GM23248 (cell line): Measurements from ENCODE around the gene BCL6B. TPM values are rescaled to one million over a fixed set of nuclear protein-coding genes. Genes with fewer than 3 reads are reported as not detected.
A peak's percentile ranks its signal among the peaks of the same experiment; 100 is the strongest.

Experiments
- DNase-seq: peaks from one replicate; pipeline ENCODE4 v3.0.0-alpha.2; 2015
- H2AFZ ChIP-seq: fragments of 200-600 bp; sonication (generic); 2 replicates; pipeline ENCODE4 v1.6.1; 2016; ENCODE audit warnings: antibody characterized with exemption
- H3F3A ChIP-seq: fragments of 200-600 bp; sonication (generic); 2 replicates; pipeline ENCODE4 v1.6.1; 2016; ENCODE audit warnings: mild to moderate bottlenecking, antibody characterized with exemption, mixed run types; ENCODE audit not compliant: insufficient read depth
- H3K27ac ChIP-seq: fragments of 200-600 bp; sonication (generic); 2 replicates; pipeline ENCODE4 v1.5.1; 2016; ENCODE audit warnings: mild to moderate bottlenecking
- H3K27me3 ChIP-seq: fragments of 200-600 bp; sonication (generic); replicated peaks from 2 replicates; pipeline ENCODE4 v1.6.1; 2016; ENCODE audit warnings: mild to moderate bottlenecking; ENCODE audit not compliant: insufficient read depth
- H3K36me3 ChIP-seq: fragments of 200-600 bp; sonication (generic); 2 replicates; pipeline ENCODE4 v1.6.1; 2016; ENCODE audit warnings: low read depth, mild to moderate bottlenecking
- H3K4me1 ChIP-seq: fragments of 200-600 bp; sonication (generic); 2 replicates; pipeline ENCODE4 v1.6.1; 2016; ENCODE audit warnings: mild to moderate bottlenecking; ENCODE audit not compliant: insufficient read depth
- H3K4me2 ChIP-seq: fragments of 200-600 bp; sonication (generic); one replicate; pipeline ENCODE4 v1.6.1; 2016; ENCODE audit warnings: mild to moderate bottlenecking; ENCODE audit not compliant: unreplicated experiment
- H3K4me3 ChIP-seq: fragments of 200-600 bp; sonication (generic); 2 replicates; pipeline ENCODE4 v1.5.1; 2016; ENCODE audit warnings: mild to moderate bottlenecking
- H3K79me2 ChIP-seq: fragments of 200-600 bp; sonication (generic); 2 replicates; pipeline ENCODE4 v1.6.1; 2016; ENCODE audit warnings: mild to moderate bottlenecking; ENCODE audit not compliant: insufficient read depth
- H3K9ac ChIP-seq: fragments of 200-600 bp; sonication (generic); 2 replicates; pipeline ENCODE4 v1.6.1; 2016; ENCODE audit warnings: mild to moderate bottlenecking
- H3K9me2 ChIP-seq: fragments of 200-600 bp; sonication (generic); 2 replicates; pipeline ENCODE4 v1.6.1; 2016; ENCODE audit warnings: mixed run types, mild to moderate bottlenecking, moderate library complexity; ENCODE audit not compliant: insufficient read depth
- H3K9me3 ChIP-seq: fragments of 200-600 bp; sonication (generic); one replicate; pipeline ENCODE4 v1.6.1; 2017; ENCODE audit warnings: low read depth
- H4K20me1 ChIP-seq: fragments of 200-600 bp; sonication (generic); 2 replicates; pipeline ENCODE4 v1.6.0; 2016; ENCODE audit not compliant: insufficient read depth
- EZH2 ChIP-seq: fragments of 200-600 bp; sonication (generic); IDR thresholded peaks from 2 replicates; pipeline ENCODE4 v1.6.1; 2018; ENCODE audit warnings: antibody characterized with exemption, mild to moderate bottlenecking; ENCODE audit not compliant: insufficient read depth, poor library complexity, severe bottlenecking
- EZH2phosphoT487 ChIP-seq: fragments of 200-600 bp; sonication (generic); IDR thresholded peaks from 2 replicates; pipeline ENCODE4 v1.6.1; 2018; ENCODE audit warnings: antibody characterized with exemption, moderate library complexity, mild to moderate bottlenecking, low read depth; ENCODE audit not compliant: insufficient read depth
- WGBS, 2 experiments: methylation state at CpG; one replicate each; pipeline ENCODE4 v1.1.6; 2015 to 2017; ENCODE audit warnings: low lambda C conversion rate in 2 of 2, low coverage in 1 of 2; ENCODE audit errors: missing lambda C conversion rate in 2 of 2; 5-methylcytosine and 5-hydroxymethylcytosine counted together
- in situ Hi-C: fragments of 300-500 bp; cut with MboI; formaldehyde crosslinking; loops from 2 replicates; pipeline ENCODE4 v1.15.0; 2020
- polyA plus RNA-seq: library from polyadenylated mRNA; unstranded; fragments of >200 nt; fragmentation: Nextera tagmentation; extraction: Ambion mirVana; gene quantifications from 2 replicates; pipeline ENCODE4 v1.2.1, GENCODE V29; 2016
- total RNA-seq: library from RNA; depleted of rRNA; stranded (reverse); fragments of >200 nt; shearing (Covaris generic); gene quantifications from 2 replicates; pipeline ENCODE4 v1.2.3, GENCODE V29; 2014

The BCL6B gene
- total and polyA plus RNA-seq, 2 experiments from 2014 or later, result not detected

DNA sequence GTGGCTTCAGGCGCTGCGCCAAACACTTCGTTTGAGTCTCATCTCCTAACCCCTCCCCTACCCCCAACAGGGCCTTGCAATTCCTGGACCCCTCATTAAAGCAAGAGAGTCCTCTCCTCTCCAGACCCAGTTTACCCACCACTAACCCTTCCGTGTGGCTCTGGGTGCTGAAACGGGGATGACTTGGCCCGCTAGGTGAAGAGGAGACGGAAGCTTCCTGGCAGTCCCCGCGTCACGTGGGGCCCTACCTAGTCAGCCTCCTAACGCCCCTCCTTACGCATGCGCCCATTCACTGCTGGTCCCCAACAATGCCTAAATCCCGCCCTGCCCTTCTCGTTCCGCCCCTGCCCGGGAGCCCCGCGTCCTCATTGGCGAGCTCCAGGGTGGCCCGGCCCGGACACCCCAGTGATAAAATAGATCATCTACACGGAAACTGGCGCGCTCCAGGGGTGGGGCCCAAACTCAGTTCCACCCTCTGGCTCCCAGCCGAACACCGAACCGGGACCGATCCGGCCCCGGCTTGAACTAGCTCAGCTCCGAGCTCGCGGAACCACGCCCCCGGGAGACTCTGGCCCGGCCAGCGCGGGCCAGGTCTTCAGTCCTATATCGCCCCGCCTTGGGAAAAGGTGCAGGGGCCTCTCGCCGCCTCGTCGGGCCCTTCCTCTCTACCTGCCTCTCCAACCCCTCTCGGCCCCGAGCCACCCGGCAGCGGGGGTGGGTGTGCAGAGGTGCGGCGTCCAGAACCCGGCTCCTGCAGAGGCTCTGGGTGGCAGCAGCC is 12.9 kb downstream of the BCL6B start, which contains the start of gene SLC16A13:
TSS of gene SLC16A13 (plus strand) at position 425 of the 778 bp plus-strand sequence. CDS start 368 bp downstream, outside the sequence.
- Histone ChIP-seq H3F3A (0 out of 2 replicates have a peak, but pooled peaks cover 3% of the 10 kb centered on the region), H3K9ac (peak within 1 kb of the TSS; percentile 78), H3K9me2 (no peaks in the 10 kb centered on the region), H3K27me3 (no peaks in the 10 kb centered on the region), H4K20me1 (no peaks in the 10 kb centered on the region), H3K79me2 (no peaks in the 10 kb centered on the region), H2AFZ (peak within 1 kb of the TSS; percentile 98), H3K4me1 (0 out of 2 replicates have a peak, but pooled peaks cover 7% of the 10 kb centered on the region), H3K4me3 (peak within 1 kb of the TSS; percentile 78), H3K4me2 (peak within 1 kb of the TSS; percentile 91), H3K36me3 (no peaks in the 10 kb centered on the region), H3K9me3 (no peaks in the 10 kb centered on the region), H3K27ac (peak within 1 kb of the TSS; percentile 46)
- DNase-seq, result peak; percentile 97
- in situ Hi-C loops, result no loop called here
- 1 to 3% methylated on average over 48 to 51 of the region's 52 CpGs for WGBS, 2 experiments
- no peak for TF ChIP-seq EZH2phosphoT487
- TF ChIP-seq EZH2, result no peak

DNA sequence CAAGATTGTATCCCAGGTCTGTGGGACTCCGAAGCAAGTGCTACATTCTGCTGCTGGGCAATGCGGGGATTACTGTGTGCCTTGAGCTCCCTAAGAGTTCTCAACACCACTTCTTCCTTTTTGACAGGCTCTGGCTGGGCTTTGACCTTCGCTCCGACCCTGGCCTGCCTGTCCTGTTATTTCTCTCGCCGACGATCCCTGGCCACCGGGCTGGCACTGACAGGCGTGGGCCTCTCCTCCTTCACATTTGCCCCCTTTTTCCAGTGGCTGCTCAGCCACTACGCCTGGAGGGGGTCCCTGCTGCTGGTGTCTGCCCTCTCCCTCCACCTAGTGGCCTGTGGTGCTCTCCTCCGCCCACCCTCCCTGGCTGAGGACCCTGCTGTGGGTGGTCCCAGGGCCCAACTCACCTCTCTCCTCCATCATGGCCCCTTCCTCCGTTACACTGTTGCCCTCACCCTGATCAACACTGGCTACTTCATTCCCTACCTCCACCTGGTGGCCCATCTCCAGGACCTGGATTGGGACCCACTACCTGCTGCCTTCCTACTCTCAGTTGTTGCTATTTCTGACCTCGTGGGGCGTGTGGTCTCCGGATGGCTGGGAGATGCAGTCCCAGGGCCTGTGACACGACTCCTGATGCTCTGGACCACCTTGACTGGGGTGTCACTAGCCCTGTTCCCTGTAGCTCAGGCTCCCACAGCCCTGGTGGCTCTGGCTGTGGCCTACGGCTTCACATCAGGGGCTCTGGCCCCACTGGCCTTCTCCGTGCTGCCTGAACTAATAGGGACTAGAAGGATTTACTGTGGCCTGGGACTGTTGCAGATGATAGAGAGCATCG is 15.4 kb downstream of the BCL6B start:
- Histone ChIP-seq H3K4me3 (no peak overlapping the region), H3K27ac (no peak overlapping the region), H3K9me3 (no peaks in the 10 kb centered on the region), H3K4me2 (no peak overlapping the region), H3K36me3 (no peaks in the 10 kb centered on the region), H2AFZ (no peak overlapping the region), H3F3A (no peaks in the 10 kb centered on the region), H3K9ac (no peak overlapping the region), H4K20me1 (no peaks in the 10 kb centered on the region), H3K9me2 (no peaks in the 10 kb centered on the region), H3K79me2 (no peaks in the 10 kb centered on the region), H3K4me1 (peaks cover 9% of the 10 kb centered on the region; the same call in 1 of the 2 replicates), H3K27me3 (peaks cover 7% of the 10 kb centered on the region; the same call in 1 of the 2 replicates)
- DNase-seq, result no peak
- no peak for TF ChIP-seq EZH2phosphoT487
- no peak for TF ChIP-seq EZH2
- 87 to 91% methylated on average over 19 of the region's 19 CpGs for WGBS, 2 experiments
- in situ Hi-C loops, result no loop called here

DNA sequence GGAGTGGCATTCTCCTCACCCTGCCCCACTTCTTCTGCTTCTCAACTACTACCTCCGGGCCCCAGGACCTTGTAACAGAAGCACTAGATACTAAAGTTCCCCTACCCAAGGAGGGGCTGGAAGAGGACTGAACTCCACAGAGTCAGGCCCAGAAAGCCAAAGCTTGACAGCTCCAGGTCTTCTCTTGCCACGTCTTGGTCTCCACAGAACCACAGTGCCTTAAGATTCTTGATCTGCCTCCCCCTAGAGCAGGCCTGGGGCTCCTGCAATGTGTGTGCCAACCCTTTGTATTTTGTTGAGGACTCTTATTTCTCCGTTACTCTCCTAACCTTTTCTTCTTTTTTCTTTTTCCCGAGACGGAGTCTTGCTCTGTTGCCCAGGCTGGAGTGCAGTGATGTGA is 17.0 kb downstream of the BCL6B start:
- in situ Hi-C loops, result no loop called here
- no peaks in the 10 kb centered on the region for H3K9me2 ChIP-seq
- no peak overlapping the region for H3K9ac ChIP-seq
- WGBS, 2 experiments, result 88 to 89% methylated on average over 5 of the region's 5 CpGs
- H3K79me2 ChIP-seq, result no peaks in the 10 kb centered on the region
- no peaks in the 10 kb centered on the region for H3F3A ChIP-seq
- no peak overlapping the region for H2AFZ ChIP-seq
- peaks cover 15% of the 10 kb centered on the region for H3K27me3 ChIP-seq
- H3K4me3 ChIP-seq, result no peak overlapping the region
- H4K20me1 ChIP-seq, result no peaks in the 10 kb centered on the region
- TF ChIP-seq EZH2phosphoT487, result no peak
- no peak for TF ChIP-seq EZH2
- no peaks in the 10 kb centered on the region for H3K9me3 ChIP-seq
- no peak overlapping the region for H3K27ac ChIP-seq
- DNase-seq, result no peak
- H3K36me3 ChIP-seq, result no peaks in the 10 kb centered on the region
- H3K4me2 ChIP-seq, result no peak overlapping the region
- peaks cover 10% of the 10 kb centered on the region; the same call in 1 of the 2 replicates for H3K4me1 ChIP-seq
